ENCODE results near the gene SOX9.

Gene SOX9

DNA sequence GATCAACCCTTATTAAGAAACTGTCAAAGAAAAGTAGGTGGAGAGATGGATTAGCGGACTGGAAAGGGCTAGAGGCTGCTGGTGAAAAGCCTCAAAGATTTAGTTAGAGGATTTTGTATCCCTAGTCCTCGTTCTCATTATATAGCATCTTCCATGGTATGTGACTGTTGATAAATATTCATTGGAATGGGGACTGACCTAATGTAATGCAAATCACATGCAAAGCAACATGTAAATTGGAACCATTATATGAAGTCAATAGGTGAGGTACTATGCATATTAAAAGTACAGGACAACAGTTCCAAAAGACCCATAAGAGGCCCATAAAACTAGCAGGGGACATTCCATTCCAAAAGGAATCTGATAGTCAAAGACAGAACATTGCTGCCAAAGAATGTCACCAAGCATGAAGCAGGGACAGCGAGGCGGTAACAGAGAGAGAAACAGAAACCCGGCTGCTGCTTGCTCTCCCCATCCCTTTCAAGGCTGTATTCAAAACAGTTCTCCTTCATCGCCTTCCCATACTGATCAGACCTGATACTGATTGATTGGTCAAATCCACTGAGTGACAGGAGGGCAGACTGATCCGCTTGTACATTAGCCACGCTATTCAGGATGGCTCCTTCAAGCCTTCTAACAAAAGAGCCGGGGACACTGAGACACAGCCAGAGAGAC is 44.5 kb downstream of the SOX9 start:
- DNase-seq: no peak

DNA sequence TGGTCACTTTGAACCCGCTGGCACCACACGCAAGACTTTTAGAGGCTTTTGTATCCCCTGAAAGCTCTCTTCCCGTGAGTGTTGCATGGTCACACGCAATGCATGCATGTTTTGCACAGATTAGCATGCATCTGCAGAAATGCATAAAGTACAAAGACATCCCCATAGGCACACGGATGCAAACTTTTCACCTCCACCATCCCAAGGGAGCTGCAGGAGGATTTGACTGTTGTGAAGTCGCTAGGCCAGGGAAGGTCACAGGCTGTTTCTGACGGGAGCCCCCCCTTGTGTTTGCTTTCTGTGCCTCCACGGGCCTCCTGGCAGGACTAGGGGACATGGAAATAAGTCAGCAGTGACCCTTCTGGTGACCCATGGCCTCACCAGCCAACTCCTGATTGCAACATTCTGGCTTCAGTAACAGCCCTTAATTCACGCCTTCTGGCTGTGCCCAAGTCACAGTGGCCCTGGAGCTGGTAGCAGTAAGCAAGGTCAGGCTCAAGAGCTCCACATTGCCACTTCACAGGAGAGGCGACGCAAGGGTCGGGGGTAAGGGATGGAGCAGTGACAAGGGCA is 45.1 kb downstream of the SOX9 start:
- DNase-seq: no peak

DNA sequence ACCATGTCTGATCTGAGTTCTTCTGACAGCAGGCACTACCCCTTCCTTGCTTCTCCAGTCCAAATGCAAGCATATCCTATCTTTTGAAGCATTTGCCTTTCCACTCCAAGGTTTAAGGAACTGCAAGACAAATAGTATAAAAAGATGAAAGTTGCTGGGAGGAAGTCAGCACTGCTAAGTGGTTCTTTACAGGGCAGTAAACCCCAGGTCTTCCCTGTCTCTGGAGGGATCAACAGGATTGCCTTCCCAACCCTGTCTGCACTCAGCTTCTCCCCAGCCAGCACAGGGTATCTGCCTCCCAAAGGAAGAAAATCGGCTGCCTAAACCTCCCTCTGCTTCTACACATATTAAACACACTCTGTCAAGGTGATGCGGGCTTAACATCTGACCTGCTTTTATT is 46.8 kb downstream of the SOX9 start:
- no peak for DNase-seq

DNA sequence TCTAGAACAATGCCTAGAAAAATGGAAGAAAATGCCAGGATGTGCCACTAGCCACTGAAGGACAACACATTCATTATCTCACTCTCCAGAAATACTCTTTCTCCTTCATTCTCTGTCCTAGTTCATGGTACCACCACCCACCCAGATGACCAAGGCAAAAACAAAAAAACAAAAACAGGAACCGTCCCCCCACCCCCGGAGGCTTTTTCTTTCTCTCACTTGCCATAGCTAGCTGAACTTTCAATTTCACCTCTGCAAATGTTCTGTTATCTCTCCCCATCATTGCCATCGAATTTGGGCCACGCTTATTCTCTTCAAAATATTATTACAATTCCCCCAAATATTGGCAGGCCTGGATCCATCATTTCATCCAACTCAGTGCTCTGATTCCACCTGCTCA is 49.0 kb downstream of the SOX9 start:
- DNase-seq: no peak

DNA sequence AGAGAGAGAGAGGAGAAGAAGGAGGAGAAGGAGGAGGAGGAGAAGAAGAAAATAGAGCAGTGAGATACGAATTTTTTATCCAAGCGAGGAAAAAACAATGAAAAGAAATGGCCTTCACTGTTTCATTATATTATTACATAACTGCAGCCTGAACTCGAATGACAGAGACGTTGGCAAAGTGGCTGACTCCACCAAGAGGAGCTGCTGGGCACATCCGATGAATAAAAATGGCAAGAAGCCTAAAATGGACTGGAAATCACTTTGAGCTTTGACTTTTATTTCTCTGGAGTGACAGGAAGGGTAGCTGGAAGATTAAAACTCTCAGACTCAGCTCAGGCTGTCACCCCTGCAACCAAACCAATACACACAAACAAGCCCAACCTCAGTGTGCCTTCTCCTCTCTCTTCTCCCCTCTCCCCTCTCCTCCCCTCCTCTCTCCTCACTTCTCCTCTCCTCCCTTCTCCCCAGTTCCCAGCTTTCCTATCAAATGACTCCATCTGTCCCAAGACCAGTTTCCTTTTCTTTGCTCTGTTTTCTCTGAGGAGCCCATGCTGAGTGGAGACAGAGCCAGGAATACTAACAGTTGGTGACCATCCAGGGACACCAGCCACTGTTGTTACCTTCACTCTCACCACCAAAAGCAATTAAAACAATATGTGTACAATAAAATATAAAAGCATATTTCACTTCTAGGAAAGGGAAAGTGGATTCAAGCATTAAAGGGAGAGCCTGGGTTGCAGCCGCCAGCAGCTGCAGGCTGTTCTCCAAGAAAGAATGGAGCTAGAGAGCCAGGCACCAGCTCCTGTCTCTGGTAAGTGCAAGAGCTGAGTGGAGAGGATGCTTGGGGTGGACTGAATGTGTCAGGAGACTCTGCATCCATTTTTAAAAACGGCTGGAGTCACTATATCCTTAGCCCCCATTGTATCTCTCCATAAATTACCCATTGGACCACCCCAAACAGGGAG is 51.2 kb downstream of the SOX9 start:
- no peak for DNase-seq

DNA sequence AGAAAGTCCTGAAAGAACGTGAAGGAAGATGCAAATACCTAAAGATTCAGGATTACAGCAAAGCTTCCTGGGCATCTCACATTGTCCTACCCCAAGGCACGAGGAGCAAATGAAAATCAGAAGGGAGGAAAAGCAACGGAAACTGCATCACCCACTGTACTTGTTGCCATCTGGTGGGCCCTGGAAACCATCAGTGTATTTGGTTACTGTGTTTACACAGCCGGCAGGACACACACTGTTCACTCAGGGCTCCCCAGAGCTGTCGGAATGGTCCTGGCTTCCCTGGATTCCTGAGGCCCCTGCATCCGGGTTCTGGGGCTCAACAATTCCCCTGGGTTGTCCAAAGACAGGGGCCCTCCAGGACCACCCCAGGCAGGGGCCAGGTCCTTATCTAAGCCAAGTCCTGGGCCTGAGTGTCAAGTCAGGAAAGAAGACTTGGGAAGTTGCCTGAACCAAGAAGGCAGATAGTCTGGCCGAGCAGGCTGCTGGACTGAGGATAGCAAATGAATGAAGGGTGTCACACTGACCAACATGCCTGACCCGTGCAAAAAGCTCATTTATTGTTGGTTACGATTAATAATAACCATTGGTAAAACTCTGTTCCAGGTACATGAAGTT is 52.8 kb downstream of the SOX9 start:
- DNase-seq: no peak

DNA sequence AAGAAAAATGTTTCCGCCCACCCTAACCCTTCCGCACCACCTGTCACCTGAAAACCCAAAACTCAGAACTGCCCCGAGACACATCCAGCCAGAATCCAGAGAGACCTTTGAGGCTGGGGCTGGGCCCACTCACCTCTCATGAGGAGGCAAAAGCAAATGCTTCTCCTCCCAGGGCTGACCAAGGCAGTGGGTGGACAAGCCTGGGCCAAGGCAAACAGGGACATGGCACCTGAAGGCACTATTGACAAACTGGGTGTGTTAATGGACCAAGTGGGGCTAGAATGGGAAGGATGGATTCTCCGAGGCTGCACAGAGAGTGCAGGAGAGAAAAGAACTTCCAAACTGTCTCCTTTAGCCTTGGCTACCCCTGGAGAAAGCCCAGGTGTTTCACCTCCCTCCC is 54.4 kb downstream of the SOX9 start:
- no peak for DNase-seq

Measured in SW 1271 (cell line).